ENCODE data around the gene MED26. TPM values are rescaled to one million over a fixed set of nuclear protein-coding genes. Genes with fewer than 3 reads are reported as not detected.

The MED26 gene
- total and polyA plus RNA-seq, 10 of the 15 experiments (the other 5 are each of a cell fraction or from before 2014, with no cell fraction given) = 1.1 to 21.4 (median 9.7) TPM

- TF ChIP-seq POLR2AphosphoS2 (IDR thresholded peaks at IDR 0.05; ENCODE audit: low read depth, low read length) = peak; percentile 92; the same call in 1 of the 2 replicates
- TF ChIP-seq KLF5 (IDR thresholded peaks at IDR 0.05; ENCODE audit: partially characterized antibody) = peak; percentile 15
- TF ChIP-seq HDAC6 (IDR thresholded peaks at IDR 0.05; ENCODE audit: unreplicated experiment) = no peak
- TF ChIP-seq ESRRA (IDR thresholded peaks at IDR 0.05; ENCODE audit: low read length) = peak; percentile 71; the same call in 1 of the 2 replicates
- TF ChIP-seq TCF12 (IDR thresholded peaks at IDR 0.05; ENCODE audit: low read depth, low read length) = peak; percentile 90
- TF ChIP-seq FOS (IDR thresholded peaks at IDR 0.05; ENCODE audit: borderline replicate concordance, extremely low read depth, insufficient read length) = no peak
- TF ChIP-seq ZNF622 (IDR thresholded peaks at IDR 0.05) = no peak
- no peak for TF ChIP-seq ZBTB11 (CRISPR knock-in tag; IDR thresholded peaks at IDR 0.05)
- peak; percentile 28; the same call in 1 of the 2 replicates for TF ChIP-seq TARDBP (IDR thresholded peaks at IDR 0.05; ENCODE audit: borderline replicate concordance)
- no peak for TF ChIP-seq ZNF24 (IDR thresholded peaks at IDR 0.05)
- TF ChIP-seq CUX1 (IDR thresholded peaks at IDR 0.05; ENCODE audit: insufficient replicate concordance, low read depth, low read length) = peak; percentile 22
- TF ChIP-seq SREBF1 (IDR thresholded peaks at IDR 0.05; ENCODE audit: low read length) = no peak
- TF ChIP-seq ZSCAN29 (IDR thresholded peaks at IDR 0.05) = no peak
- TF ChIP-seq RAD51 (IDR thresholded peaks at IDR 0.05) = peak; percentile 66
- TF ChIP-seq YY1 (IDR thresholded peaks at IDR 0.05; ENCODE audit: low read depth, low read length) = peak; percentile 87
- peak; percentile 80 for TF ChIP-seq ZNF687 (IDR thresholded peaks at IDR 0.05)
Observed at GRCh38 chr19:16587833-16588823, 39.9 kb downstream of the MED26 start (continued).

Data from GM12878 (cell line).